ENCODE measurements around the gene TEAD2. TPM values are rescaled to one million over a fixed set of nuclear protein-coding genes. Genes with fewer than 3 reads are reported as not detected.
"Not testable (repeated sequence)": the region's sequence is repeated elsewhere in the genome, so short reads cannot be mapped to it uniquely, and the experiment has no call there.

Gene TEAD2
- total RNA-seq, 1 donor = 41.3 TPM

- Histone ChIP-seq H2AFZ (ENCODE audit: low read length) (no peak overlapping the region), H3K36me3 (ENCODE audit: insufficient read depth, low read length) (no peaks in the 10 kb centered on the region), H4K20me1 (ENCODE audit: insufficient read depth, low read length) (no peaks in the 10 kb centered on the region), H3K9me3 (ENCODE audit: low read depth, low read length) (no peaks in the 10 kb centered on the region), H3K27ac (ENCODE audit: low read depth, low read length) (no peak overlapping the region), H3K27me3 (ENCODE audit: insufficient read depth, low read length) (no peaks in the 10 kb centered on the region), H3K4me1 (ENCODE audit: insufficient read depth, low read length) (no peaks in the 10 kb centered on the region), H3K4me2 (ENCODE audit: insufficient read depth, low read length) (no peak overlapping the region), H3K79me2 (ENCODE audit: insufficient read depth, low read length) (no peaks in the 10 kb centered on the region), H3K4me3 (ENCODE audit: insufficient read depth, low read length) (no peak overlapping the region)
- no peak for DNase-seq (ENCODE audit: insufficient read length, low spot score, missing footprints)
- TF ChIP-seq CTCF (IDR thresholded peaks at IDR 0.05; ENCODE audit: extremely low read depth, low read depth, low read length) = no peak
Observed at GRCh38 chr19:49309087-49309486, 53.1 kb downstream of the TEAD2 start.

- H3K27me3 ChIP-seq (ENCODE audit: insufficient read depth, low read length); H3K36me3 ChIP-seq (ENCODE audit: insufficient read depth, low read length); H3K4me2 ChIP-seq (ENCODE audit: insufficient read depth, low read length); H3K9me3 ChIP-seq (ENCODE audit: low read depth, low read length); H3K4me1 ChIP-seq (ENCODE audit: insufficient read depth, low read length); H3K79me2 ChIP-seq (ENCODE audit: insufficient read depth, low read length); H2AFZ ChIP-seq (ENCODE audit: low read length); DNase-seq (ENCODE audit: insufficient read length, low spot score, missing footprints); H3K4me3 ChIP-seq (ENCODE audit: insufficient read depth, low read length); H3K27ac ChIP-seq (ENCODE audit: low read depth, low read length); H4K20me1 ChIP-seq (ENCODE audit: insufficient read depth, low read length): not testable (repeated sequence)
Observed at GRCh38 chr19:49306734-49307133, 55.5 kb downstream of the TEAD2 start.

GRCh38 chr19:49301866-49302252 is 60.4 kb downstream of the TEAD2 start:
- Histone ChIP-seq H3K4me3 (ENCODE audit: insufficient read depth, low read length) (no peak overlapping the region), H2AFZ (ENCODE audit: low read length) (no peak overlapping the region), H3K9me3 (ENCODE audit: low read depth, low read length) (no peaks in the 10 kb centered on the region), H3K4me1 (ENCODE audit: insufficient read depth, low read length) (no peaks in the 10 kb centered on the region), H3K4me2 (ENCODE audit: insufficient read depth, low read length) (no peak overlapping the region), H4K20me1 (ENCODE audit: insufficient read depth, low read length) (peaks cover 3% of the 10 kb centered on the region), H3K27ac (ENCODE audit: low read depth, low read length) (no peak overlapping the region), H3K36me3 (ENCODE audit: insufficient read depth, low read length) (no peaks in the 10 kb centered on the region), H3K79me2 (ENCODE audit: insufficient read depth, low read length) (no peaks in the 10 kb centered on the region), H3K27me3 (ENCODE audit: insufficient read depth, low read length) (peaks cover 2% of the 10 kb centered on the region)
- TF ChIP-seq CTCF (IDR thresholded peaks at IDR 0.05; ENCODE audit: extremely low read depth, low read depth, low read length) = no peak
- DNase-seq (ENCODE audit: insufficient read length, low spot score, missing footprints) = no peak

- H3K27me3 ChIP-seq (ENCODE audit: insufficient read depth, low read length) = peaks cover 2% of the 10 kb centered on the region
- TF ChIP-seq CTCF (IDR thresholded peaks at IDR 0.05; ENCODE audit: extremely low read depth, low read depth, low read length) = peak; percentile 97
- no peaks in the 10 kb centered on the region for H3K4me1 ChIP-seq (ENCODE audit: insufficient read depth, low read length)
- peak overlapping the region; percentile 88 for H2AFZ ChIP-seq (ENCODE audit: low read length)
- peak; percentile 94 for DNase-seq (ENCODE audit: insufficient read length, low spot score, missing footprints)
- H3K9me3 ChIP-seq (ENCODE audit: low read depth, low read length) = no peaks in the 10 kb centered on the region
- no peaks in the 10 kb centered on the region for H3K36me3 ChIP-seq (ENCODE audit: insufficient read depth, low read length)
- peaks cover 3% of the 10 kb centered on the region for H4K20me1 ChIP-seq (ENCODE audit: insufficient read depth, low read length)
- no peaks in the 10 kb centered on the region for H3K79me2 ChIP-seq (ENCODE audit: insufficient read depth, low read length)
- H3K4me3 ChIP-seq (ENCODE audit: insufficient read depth, low read length) = peak overlapping the region; percentile 55
- peak overlapping the region; percentile 89 for H3K4me2 ChIP-seq (ENCODE audit: insufficient read depth, low read length)
- no peak overlapping the region for H3K27ac ChIP-seq (ENCODE audit: low read depth, low read length)
Observed at GRCh38 chr19:49301165-49301865, 60.9 kb downstream of the TEAD2 start.

DNA sequence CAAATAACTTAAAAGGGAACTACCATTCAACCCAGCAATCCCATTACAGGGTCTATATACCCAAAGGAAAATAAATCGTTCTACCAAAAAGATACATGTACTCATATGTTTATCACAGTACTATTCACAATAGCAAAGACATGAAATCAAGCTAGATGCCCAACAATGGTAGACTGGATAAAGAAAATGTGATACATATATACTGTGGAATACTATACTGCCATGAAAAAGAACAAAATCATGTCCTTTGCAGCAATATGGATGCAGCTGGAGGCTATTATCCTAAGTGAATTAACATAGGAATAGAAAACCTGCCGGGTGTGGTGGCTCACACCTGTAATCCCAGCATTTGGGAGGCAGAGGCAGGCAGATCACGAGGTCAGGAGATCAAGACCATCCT is 63.6 kb downstream of the TEAD2 start:
- not testable (repeated sequence) for H3K27me3 ChIP-seq (ENCODE audit: insufficient read depth, low read length); H3K27ac ChIP-seq (ENCODE audit: low read depth, low read length); H3K79me2 ChIP-seq (ENCODE audit: insufficient read depth, low read length); H3K9me3 ChIP-seq (ENCODE audit: low read depth, low read length); H3K4me3 ChIP-seq (ENCODE audit: insufficient read depth, low read length); H2AFZ ChIP-seq (ENCODE audit: low read length); H3K4me2 ChIP-seq (ENCODE audit: insufficient read depth, low read length); H4K20me1 ChIP-seq (ENCODE audit: insufficient read depth, low read length); H3K36me3 ChIP-seq (ENCODE audit: insufficient read depth, low read length); H3K4me1 ChIP-seq (ENCODE audit: insufficient read depth, low read length); DNase-seq (ENCODE audit: insufficient read length, low spot score, missing footprints)

Data from osteoblast (primary cell).